NCI-H2107 (cell line): ENCODE measurements around the gene CILP.

Experiments
- DNase-seq: peaks from one replicate; lab custom pipeline; 2025; lab: John Stamatoyannopoulos, UW

The CILP gene

GRCh38 chr15:65226221-65226620, 14.9 kb upstream of the CILP start:
- no peak for DNase-seq

- no peak for DNase-seq
Measured at GRCh38 chr15:65223996-65224395, 12.7 kb upstream of the CILP start.

- no peak for DNase-seq
Measured at GRCh38 chr15:65222891-65223290, 11.6 kb upstream of the CILP start.

- DNase-seq = no peak
Measured at GRCh38 chr15:65221697-65222096, 10.4 kb upstream of the CILP start.

- DNase-seq = no peak
Measured at GRCh38 chr15:65219137-65219536, 7.9 kb upstream of the CILP start.

GRCh38 chr15:65217526-65218482, 6.5 kb upstream of the CILP start:
- DNase-seq = no peak

- no peak for DNase-seq
Measured at GRCh38 chr15:65215496-65215895, 4.2 kb upstream of the CILP start.

GRCh38 chr15:65214010-65214409, 2.7 kb upstream of the CILP start:
- DNase-seq = no peak

GRCh38 chr15:65213241-65213640, 2.0 kb upstream of the CILP start:
- DNase-seq = no peak

- no peak for DNase-seq
Measured at GRCh38 chr15:65212097-65212496, 824 bp upstream of the CILP start.

- DNase-seq = no peak
Measured at GRCh38 chr15:65211482-65211982, 259 bp upstream of the CILP start.

GRCh38 chr15:65209701-65210643, 1.3 kb downstream of the CILP start:
- DNase-seq = no peak

GRCh38 chr15:65208647-65209046, 2.6 kb downstream of the CILP start:
- no peak for DNase-seq

GRCh38 chr15:65207280-65207840, 3.9 kb downstream of the CILP start:
- DNase-seq = no peak

- no peak for DNase-seq
Measured at GRCh38 chr15:65206750-65207149, 4.5 kb downstream of the CILP start.

- DNase-seq = no peak
Measured at GRCh38 chr15:65204931-65205660, 6.2 kb downstream of the CILP start.

- DNase-seq = no peak
Measured at GRCh38 chr15:65204236-65204930, 6.9 kb downstream of the CILP start.

GRCh38 chr15:65201918-65202317, 9.4 kb downstream of the CILP start:
- no peak for DNase-seq

- no peak for DNase-seq
Measured at GRCh38 chr15:65198571-65198970, 12.7 kb downstream of the CILP start.

- no peak for DNase-seq
Measured at GRCh38 chr15:65197337-65197645, 14.0 kb downstream of the CILP start.
